OCI-LY7 (cell line): Measurements from ENCODE around the gene CLCA2. TPM values are rescaled to one million over a fixed set of nuclear protein-coding genes. Genes with fewer than 3 reads are reported as not detected.

Experiments
- BruUV-seq: library from RNA; stranded (reverse); fragments of 400-500 nt; replicated peaks from 2 replicates; lab custom pipeline; 2021; lab: Mats Ljungman, UMichigan
- CTCF ChIA-PET: fragments of 300-600 bp; sonication (Branson Sonifier 250); formaldehyde crosslinking; loops from one replicate; lab custom pipeline; 2022; ENCODE audit warnings: antibody characterized with exemption; ENCODE audit not compliant: unreplicated experiment; lab: Charles Lee
- POLR2A ChIA-PET: fragments of 300-600 bp; sonication (Branson Sonifier 250); formaldehyde crosslinking; loops from one replicate; lab custom pipeline; 2022; ENCODE audit warnings: antibody characterized with exemption; lab: Charles Lee
- DNase-seq: peaks from one replicate; pipeline ENCODE4 v3.0.0-alpha.2; 2015; ENCODE audit warnings: low spot score
- H2AFZ ChIP-seq: fragments of 200-600 bp; sonication (generic), shearing (Covaris generic); 2 replicates; pipeline ENCODE4 v1.6.1; 2014; ENCODE audit warnings: mild to moderate bottlenecking, antibody characterized with exemption, low read length, moderate library complexity
- H3K27ac ChIP-seq: fragments of 200-600 bp; sonication (generic); 2 replicates; pipeline ENCODE4 v1.5.1; 2014; ENCODE audit warnings: mixed run types, low read depth, mild to moderate bottlenecking, moderate library complexity, low read length, inconsistent platforms; ENCODE audit not compliant: poor library complexity, severe bottlenecking
- H3K36me3 ChIP-seq: fragments of 200-600 bp; sonication (generic); 2 replicates; pipeline ENCODE4 v1.6.1; 2014; ENCODE audit warnings: mild to moderate bottlenecking, antibody characterized with exemption, low read length, moderate library complexity, mixed read lengths; ENCODE audit not compliant: insufficient read depth
- H3K4me1 ChIP-seq: fragments of 200-600 bp; sonication (generic); 2 replicates; pipeline ENCODE4 v1.5.1; 2014; ENCODE audit warnings: mild to moderate bottlenecking, low read length; ENCODE audit not compliant: insufficient read depth, poor library complexity, severe bottlenecking
- H3K4me2 ChIP-seq: fragments of 200-600 bp; sonication (generic); 2 replicates; pipeline ENCODE4 v1.6.1; 2014; ENCODE audit warnings: mild to moderate bottlenecking, low read length
- H3K4me3 ChIP-seq: fragments of 200-600 bp; sonication (generic); 2 replicates; pipeline ENCODE4 v1.5.1; 2014; ENCODE audit warnings: mild to moderate bottlenecking, low read depth, low read length; ENCODE audit not compliant: poor library complexity, severe bottlenecking
- H3K79me2 ChIP-seq: fragments of 200-600 bp; sonication (generic); 2 replicates; pipeline ENCODE4 v1.6.1; 2016; ENCODE audit warnings: low read depth, mild to moderate bottlenecking, low read length, moderate library complexity, mixed read lengths; ENCODE audit not compliant: insufficient read depth
- H3K9me2 ChIP-seq: fragments of 200-600 bp; sonication (generic); 2 replicates; pipeline ENCODE4 v1.6.1; 2016; ENCODE audit warnings: mild to moderate bottlenecking, low read length, mixed read lengths; ENCODE audit not compliant: insufficient read depth
- H3K9me3 ChIP-seq: fragments of 200-600 bp; sonication (generic); 2 replicates; pipeline ENCODE4 v1.6.1; 2014; ENCODE audit warnings: mild to moderate bottlenecking, mixed run types, low read length, mixed read lengths
- H4K20me1 ChIP-seq: fragments of 200-600 bp; sonication (generic); 2 replicates; pipeline ENCODE4 v1.6.1; 2014; ENCODE audit warnings: mild to moderate bottlenecking, antibody characterized with exemption, low read length, moderate library complexity, mixed read lengths; ENCODE audit not compliant: insufficient read depth
- CTCF ChIP-seq: fragments of 200-600 bp; sonication (generic); conservative IDR thresholded peaks from 2 replicates; pipeline ENCODE4 v1.5.1; 2014; ENCODE audit warnings: mild to moderate bottlenecking, antibody characterized with exemption, low read length, moderate library complexity, mixed read lengths
- EZH2phosphoT487 ChIP-seq: fragments of 200-600 bp; sonication (generic); IDR thresholded peaks from 2 replicates; pipeline ENCODE4 v1.6.1; 2018; ENCODE audit warnings: low read depth, borderline replicate concordance, mild to moderate bottlenecking, mixed run types, antibody characterized with exemption, low read length, moderate library complexity, mixed read lengths
- intact Hi-C: fragments of 100-400 bp; cut with micrococcal nuclease; formaldehyde crosslinking; loops from one replicate; pipeline ENCODE4 v1.10.0; 2022; ENCODE audit not compliant: unreplicated experiment
- total RNA-seq, 2 experiments: library from RNA; depleted of rRNA in 1 of 2; stranded (reverse); fragments of >200 nt in 1 of 2; shearing (Covaris generic) in 1 of 2; gene quantifications; 2 replicates each; pipeline ENCODE4 v1.2.3, GENCODE V29; 2014 to 2022

Gene CLCA2
- total RNA-seq, 2 experiments from 2014 or later, result not detected

GRCh38 chr1:86447198-86447790, 23.3 kb downstream of the CLCA2 start:
- no peaks in the 10 kb centered on the region for H3K9me3 ChIP-seq
- no peak for TF ChIP-seq CTCF
- TF ChIP-seq EZH2phosphoT487, result no peak
- H2AFZ ChIP-seq, result no peak overlapping the region
- CTCF ChIA-PET, result no interaction called here
- H3K4me1 ChIP-seq, result no peaks in the 10 kb centered on the region
- no peaks in the 10 kb centered on the region for H3K9me2 ChIP-seq
- H3K4me2 ChIP-seq, result no peak overlapping the region
- no TSS peak for BruUV-seq
- no peak overlapping the region for H3K4me3 ChIP-seq
- no peaks in the 10 kb centered on the region for H3K36me3 ChIP-seq
- DNase-seq, result no peak
- H3K27ac ChIP-seq, result no peak overlapping the region
- POLR2A ChIA-PET, result interaction anchor here (0.6 to 1.1 kb wide), 2 partner anchors 59 to 845 kb away, joined by 3 to 4 read pairs; no protein-coding TSS in a partner anchor
- no peaks in the 10 kb centered on the region for H3K79me2 ChIP-seq
- intact Hi-C loops, result no loop called here
- no peaks in the 10 kb centered on the region for H4K20me1 ChIP-seq

GRCh38 chr1:86448670-86449069, 24.7 kb downstream of the CLCA2 start:
- no peak for TF ChIP-seq EZH2phosphoT487
- no peak for TF ChIP-seq CTCF
- Histone ChIP-seq H3K9me2 (no peaks in the 10 kb centered on the region), H2AFZ (no peak overlapping the region), H3K79me2 (no peaks in the 10 kb centered on the region), H3K4me3 (no peak overlapping the region), H3K9me3 (no peaks in the 10 kb centered on the region), H3K4me2 (no peak overlapping the region), H3K4me1 (no peaks in the 10 kb centered on the region), H3K27ac (no peak overlapping the region), H3K36me3 (no peaks in the 10 kb centered on the region), H4K20me1 (no peaks in the 10 kb centered on the region)
- BruUV-seq, result no TSS peak
- ChIA-PET POLR2A (interaction anchor here (0.7 kb wide), 1 partner anchor 61 kb away, joined by 3 read pairs; no protein-coding TSS in a partner anchor), CTCF (no interaction called here)
- no peak for DNase-seq
- intact Hi-C loops, result no loop called here

GRCh38 chr1:86449103-86449502, 25.1 kb downstream of the CLCA2 start:
- no peak overlapping the region for H3K27ac ChIP-seq
- no peak overlapping the region for H3K4me2 ChIP-seq
- H3K36me3 ChIP-seq, result no peaks in the 10 kb centered on the region
- no peaks in the 10 kb centered on the region for H3K4me1 ChIP-seq
- ChIA-PET CTCF (no interaction called here), POLR2A (interaction anchor here (0.7 kb wide), 1 partner anchor 62 kb away, joined by 3 read pairs; no protein-coding TSS in a partner anchor)
- no peaks in the 10 kb centered on the region for H3K79me2 ChIP-seq
- TF ChIP-seq CTCF (no peak), EZH2phosphoT487 (no peak)
- H4K20me1 ChIP-seq, result no peaks in the 10 kb centered on the region
- H3K4me3 ChIP-seq, result no peak overlapping the region
- intact Hi-C loops, result no loop called here
- no peak overlapping the region for H2AFZ ChIP-seq
- no TSS peak for BruUV-seq
- H3K9me3 ChIP-seq, result no peaks in the 10 kb centered on the region
- H3K9me2 ChIP-seq, result no peaks in the 10 kb centered on the region
- DNase-seq, result no peak
